Measurements from ENCODE around the gene DERL3. TPM values are rescaled to one million over a fixed set of nuclear protein-coding genes. Genes with fewer than 3 reads are reported as not detected.

Gene DERL3
- polyA plus RNA-seq, 2 donors: 0.58 to 1.1 TPM

DNA sequence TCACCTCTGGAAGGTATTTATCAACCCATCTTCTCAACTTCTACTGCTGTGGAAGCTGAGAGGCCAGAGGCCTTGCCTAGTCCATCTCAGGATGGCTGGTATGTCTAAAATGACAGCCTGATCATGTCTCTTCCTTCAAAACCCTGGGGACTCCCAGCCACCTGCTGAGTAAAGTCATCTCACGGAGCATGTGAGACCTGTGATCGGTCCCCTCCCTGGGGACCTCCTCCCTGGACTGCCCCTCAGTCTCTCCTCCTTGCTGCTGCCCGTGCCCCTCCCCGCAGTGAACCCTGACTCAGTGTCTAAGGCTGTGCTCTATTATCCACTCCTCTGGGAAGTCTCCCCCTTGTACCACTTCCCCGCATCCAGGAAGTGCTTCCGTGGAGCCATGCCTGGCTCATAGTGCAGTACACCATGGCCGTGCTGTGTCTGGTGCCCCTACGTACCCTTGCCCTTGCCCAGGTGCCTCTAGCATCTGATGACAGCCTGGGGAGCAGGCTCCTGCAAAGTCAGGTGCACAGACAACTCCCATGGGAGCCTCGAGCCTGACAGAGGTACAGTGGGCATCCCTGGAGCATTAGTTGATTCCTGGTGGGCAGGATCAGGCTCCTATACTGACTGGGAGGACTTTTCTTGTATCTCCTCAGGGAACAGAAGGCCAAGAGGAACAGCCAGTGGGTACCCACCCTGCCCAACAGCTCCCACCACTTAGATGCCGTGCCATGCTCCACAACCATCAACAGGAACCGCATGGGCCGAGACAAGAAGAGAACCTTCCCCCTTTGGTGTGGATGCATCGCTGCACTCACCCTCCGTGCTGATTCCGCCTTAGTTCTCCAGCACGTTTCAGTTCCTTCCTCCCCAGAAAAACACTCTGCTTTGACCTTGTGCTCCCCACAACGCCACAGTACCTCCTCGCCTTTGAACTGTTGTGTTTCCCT, 38.2 kb downstream of the DERL3 start:
- Histone ChIP-seq H3K9me3 (ENCODE audit: control insufficient read depth in 2 of 2, insufficient read depth in 1 of 2, low read depth in 1 of 2, low read length in 1 of 2) (no peaks in the 10 kb centered on the region), H3K27ac (ENCODE audit: low read depth in 2 of 2, low read length in 1 of 2) (no peak overlapping the region), H3K4me3 (ENCODE audit: low read depth in 1 of 2, low read length in 2 of 2) (no peak overlapping the region), H3K36me3 (ENCODE audit: control insufficient read depth in 2 of 2, insufficient read depth in 2 of 2, low read length in 1 of 2) (peaks cover 18 to 41% of the 10 kb centered on the region in 2 donors), H3K27me3 (ENCODE audit: control insufficient read depth in 1 of 2, insufficient read depth in 2 of 2, low read length in 2 of 2) (no peaks in the 10 kb centered on the region), H3K4me1 (ENCODE audit: control insufficient read depth in 2 of 2, insufficient read depth in 2 of 2, low read length in 1 of 2) (no peaks in the 10 kb centered on the region)
- WGBS, 2 donors: 93 to 97% methylated on average over 17 to 18 of the region's 18 CpGs

DNA sequence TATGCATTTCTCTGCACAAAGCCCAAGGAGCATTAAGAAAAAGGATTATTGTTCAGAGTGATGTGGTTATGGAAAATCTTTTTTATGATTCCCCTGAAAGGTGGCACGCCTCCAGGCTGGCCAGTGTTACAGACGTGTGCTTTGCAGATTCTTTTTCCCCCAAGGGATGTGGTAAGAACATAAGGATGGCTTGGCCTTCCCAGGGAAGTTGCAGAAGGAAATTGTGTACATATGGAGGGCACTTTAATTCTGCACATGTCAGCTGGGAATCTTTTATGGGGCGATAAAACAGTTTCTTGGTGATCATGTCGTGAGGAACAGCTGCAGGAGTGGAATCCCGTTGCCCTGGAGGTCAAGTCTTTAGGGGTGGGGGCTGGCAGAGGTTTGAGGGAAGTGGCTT, 42.3 kb downstream of the DERL3 start:
- H3K4me3 ChIP-seq (ENCODE audit: low read depth in 1 of 2, low read length in 2 of 2): no peak overlapping the region
- H3K36me3 ChIP-seq (ENCODE audit: control insufficient read depth in 2 of 2, insufficient read depth in 2 of 2, low read length in 1 of 2): peaks cover 14 to 34% of the 10 kb centered on the region in 2 donors
- WGBS, 2 donors: 71 to 80% methylated on average over 5 of the region's 5 CpGs

DNA sequence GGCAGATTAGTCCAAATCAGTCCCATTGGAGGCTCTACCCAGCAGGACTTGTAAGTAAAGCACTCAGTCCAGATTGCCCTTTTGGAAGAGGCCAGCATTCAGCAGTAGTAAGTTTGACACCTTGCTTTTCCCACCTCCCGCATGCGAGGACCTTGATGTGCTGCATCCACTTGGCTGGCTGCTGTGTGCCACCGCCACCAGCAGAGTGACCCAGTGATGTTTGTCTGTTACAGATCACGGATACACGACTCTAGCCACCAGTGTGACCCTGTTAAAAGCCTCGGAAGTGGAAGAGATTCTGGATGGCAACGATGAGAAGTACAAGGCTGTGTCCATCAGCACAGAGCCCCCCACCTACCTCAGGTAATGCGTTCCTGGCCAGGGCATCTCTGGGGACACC, 45.5 kb downstream of the DERL3 start:
- Histone ChIP-seq H3K27ac (ENCODE audit: low read depth in 2 of 2, low read length in 1 of 2) (no peak overlapping the region), H3K27me3 (ENCODE audit: control insufficient read depth in 1 of 2, insufficient read depth in 2 of 2, low read length in 2 of 2) (no peaks in the 10 kb centered on the region), H3K4me1 (ENCODE audit: control insufficient read depth in 2 of 2, insufficient read depth in 2 of 2, low read length in 1 of 2) (peaks cover 0 to 9% of the 10 kb centered on the region in 2 donors), H3K9me3 (ENCODE audit: control insufficient read depth in 2 of 2, insufficient read depth in 1 of 2, low read depth in 1 of 2, low read length in 1 of 2) (no peaks in the 10 kb centered on the region), H3K4me3 (ENCODE audit: low read depth in 1 of 2, low read length in 2 of 2) (no peak overlapping the region), H3K36me3 (ENCODE audit: control insufficient read depth in 2 of 2, insufficient read depth in 2 of 2, low read length in 1 of 2) (peaks cover 10 to 24% of the 10 kb centered on the region in 2 donors)
- 88 to 90% methylated on average over 8 of the region's 8 CpGs for WGBS, 2 donors

More for the DNA sequence above, 42.3 kb downstream of the DERL3 start:
- Histone ChIP-seq H3K4me1 (ENCODE audit: control insufficient read depth in 2 of 2, insufficient read depth in 2 of 2, low read length in 1 of 2) (peaks cover 0 to 7% of the 10 kb centered on the region in 2 donors), H3K9me3 (ENCODE audit: control insufficient read depth in 2 of 2, insufficient read depth in 1 of 2, low read depth in 1 of 2, low read length in 1 of 2) (no peaks in the 10 kb centered on the region), H3K27me3 (ENCODE audit: control insufficient read depth in 1 of 2, insufficient read depth in 2 of 2, low read length in 2 of 2) (no peaks in the 10 kb centered on the region), H3K27ac (ENCODE audit: low read depth in 2 of 2, low read length in 1 of 2) (no peak overlapping the region)

DNA sequence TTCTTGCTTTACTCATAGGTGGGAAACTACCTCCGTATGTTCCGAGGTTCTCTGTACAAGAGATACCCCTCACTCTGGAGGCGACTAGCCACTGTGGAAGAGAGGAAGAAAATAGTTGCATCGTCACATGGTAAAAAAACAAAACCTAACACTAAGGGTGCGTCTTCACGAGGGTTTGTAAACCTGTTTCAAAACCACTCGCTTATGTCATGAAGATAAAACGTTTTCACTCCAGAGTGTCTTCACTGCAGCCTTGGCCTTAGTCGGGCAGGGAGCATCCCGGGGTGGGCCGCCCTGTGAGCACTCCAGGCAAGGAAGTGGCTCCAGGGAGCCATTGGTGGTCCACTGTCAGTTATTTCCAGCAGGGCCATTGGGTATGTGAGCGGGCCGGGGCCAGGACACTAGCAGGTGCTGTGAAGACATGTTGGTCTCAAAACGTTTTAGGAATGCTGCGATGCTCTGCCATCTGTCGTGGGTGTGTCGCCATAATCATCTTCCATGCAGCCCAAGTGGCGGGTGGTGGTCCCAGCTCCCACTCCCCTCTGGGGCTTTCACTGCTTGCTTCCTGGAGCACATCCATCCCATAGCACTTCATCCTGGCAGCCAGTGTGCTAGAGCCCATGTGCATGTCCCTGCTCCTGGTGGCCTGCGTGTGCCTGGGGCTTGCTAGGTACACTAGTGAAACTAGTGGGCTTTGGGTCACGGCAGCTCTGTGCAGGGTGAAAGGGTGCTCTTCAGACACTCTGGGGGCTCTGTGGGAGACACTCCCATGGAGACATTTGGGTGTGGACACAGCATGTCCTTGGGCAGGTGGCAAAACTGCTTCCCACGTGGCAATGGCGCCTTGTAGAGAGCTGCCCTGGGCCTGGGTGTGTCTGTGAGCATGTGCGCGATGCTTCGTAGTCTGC, 46.8 kb downstream of the DERL3 start:
- Histone ChIP-seq H3K4me1 (ENCODE audit: control insufficient read depth in 2 of 2, insufficient read depth in 2 of 2, low read length in 1 of 2) (peaks cover 0 to 9% of the 10 kb centered on the region in 2 donors), H3K9me3 (ENCODE audit: control insufficient read depth in 2 of 2, insufficient read depth in 1 of 2, low read depth in 1 of 2, low read length in 1 of 2) (no peaks in the 10 kb centered on the region), H3K4me3 (ENCODE audit: low read depth in 1 of 2, low read length in 2 of 2) (no peak overlapping the region), H3K27me3 (ENCODE audit: control insufficient read depth in 1 of 2, insufficient read depth in 2 of 2, low read length in 2 of 2) (no peaks in the 10 kb centered on the region), H3K36me3 (ENCODE audit: control insufficient read depth in 2 of 2, insufficient read depth in 2 of 2, low read length in 1 of 2) (peaks cover 10 to 24% of the 10 kb centered on the region in 2 donors), H3K27ac (ENCODE audit: low read depth in 2 of 2, low read length in 1 of 2) (peak overlapping the region in 1 of 2 donors; percentile 10)
- 79 to 84% methylated on average over 25 of the region's 25 CpGs for WGBS, 2 donors

DNA sequence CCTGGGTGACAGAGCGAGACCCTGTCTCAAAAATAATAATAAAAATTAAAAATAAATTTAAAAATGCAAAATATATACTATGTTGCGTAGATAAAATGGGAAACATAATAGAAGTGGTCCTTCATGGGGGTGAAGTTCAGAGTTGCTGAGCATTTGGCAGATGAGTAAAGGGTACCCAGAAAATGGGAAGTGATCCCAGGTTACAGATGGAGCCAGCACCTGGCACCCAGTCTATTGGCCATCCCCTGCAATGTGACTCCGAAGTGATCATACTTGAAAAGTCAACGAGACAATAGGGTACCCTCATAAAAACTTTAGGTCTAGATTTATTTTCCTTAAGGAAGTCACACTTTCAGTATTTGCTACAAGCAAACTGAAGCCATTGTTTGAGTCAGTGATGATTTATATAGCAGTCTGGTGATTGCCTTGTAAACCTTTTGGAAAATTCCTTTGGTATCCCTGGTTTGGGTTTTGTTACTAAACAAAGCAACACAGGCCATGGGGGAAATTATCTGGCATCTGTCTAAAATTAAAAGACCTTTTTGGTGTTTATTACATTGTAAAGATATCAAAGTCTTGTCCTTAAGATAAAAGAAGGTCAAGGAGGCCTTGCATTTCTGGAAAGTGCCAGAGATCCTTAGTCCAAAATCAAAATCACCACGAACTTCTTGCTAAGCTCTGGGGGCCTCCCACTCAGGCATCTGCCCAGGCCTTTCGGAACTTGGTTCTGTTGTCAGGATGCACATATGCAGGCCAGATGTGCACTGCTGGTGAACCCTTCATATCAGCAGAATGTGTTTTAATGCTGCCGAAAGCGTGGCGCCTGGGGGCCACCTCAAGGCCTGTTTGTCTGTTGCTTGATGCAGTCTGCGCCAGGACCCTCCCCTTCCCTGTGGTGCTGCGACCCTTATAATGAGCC, 47.7 kb downstream of the DERL3 start:
- H3K36me3 ChIP-seq (ENCODE audit: control insufficient read depth in 2 of 2, insufficient read depth in 2 of 2, low read length in 1 of 2): peaks cover 5 to 24% of the 10 kb centered on the region in 2 donors
- no peaks in the 10 kb centered on the region for H3K9me3 ChIP-seq (ENCODE audit: control insufficient read depth in 2 of 2, insufficient read depth in 1 of 2, low read depth in 1 of 2, low read length in 1 of 2)
- H3K27me3 ChIP-seq (ENCODE audit: control insufficient read depth in 1 of 2, insufficient read depth in 2 of 2, low read length in 2 of 2): no peaks in the 10 kb centered on the region
- peaks cover 0 to 12% of the 10 kb centered on the region in 2 donors for H3K4me1 ChIP-seq (ENCODE audit: control insufficient read depth in 2 of 2, insufficient read depth in 2 of 2, low read length in 1 of 2)
- WGBS, 2 donors: 65 to 74% methylated on average over 11 of the region's 11 CpGs
- no peak overlapping the region for H3K4me3 ChIP-seq (ENCODE audit: low read depth in 1 of 2, low read length in 2 of 2)
- H3K27ac ChIP-seq (ENCODE audit: low read depth in 2 of 2, low read length in 1 of 2): no peak overlapping the region

DNA sequence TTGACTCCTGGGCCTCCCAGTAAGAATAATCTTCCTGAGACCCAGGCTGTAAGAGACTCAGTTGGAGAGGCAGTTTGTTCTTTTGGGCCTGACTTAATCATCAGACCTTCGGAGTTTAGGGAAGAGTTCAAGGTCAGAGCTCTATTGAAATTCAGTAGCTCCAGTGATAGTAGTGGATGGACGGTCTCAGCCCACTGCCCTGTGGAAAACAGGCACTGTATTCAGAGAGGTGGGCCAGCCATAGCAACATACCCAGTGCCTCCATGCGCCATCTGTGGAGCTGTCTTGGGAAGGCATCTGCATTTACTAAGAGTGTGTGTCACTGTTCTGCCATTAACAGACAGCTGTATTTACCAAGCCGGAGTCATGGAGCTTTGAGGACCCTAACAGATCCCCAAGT, 49.2 kb downstream of the DERL3 start:
- Histone ChIP-seq H3K27ac (ENCODE audit: low read depth in 2 of 2, low read length in 1 of 2) (no peak overlapping the region), H3K27me3 (ENCODE audit: control insufficient read depth in 1 of 2, insufficient read depth in 2 of 2, low read length in 2 of 2) (no peaks in the 10 kb centered on the region), H3K4me1 (ENCODE audit: control insufficient read depth in 2 of 2, insufficient read depth in 2 of 2, low read length in 1 of 2) (peaks cover 0 to 12% of the 10 kb centered on the region in 2 donors), H3K4me3 (ENCODE audit: low read depth in 1 of 2, low read length in 2 of 2) (no peak overlapping the region), H3K9me3 (ENCODE audit: control insufficient read depth in 2 of 2, insufficient read depth in 1 of 2, low read depth in 1 of 2, low read length in 1 of 2) (no peaks in the 10 kb centered on the region), H3K36me3 (ENCODE audit: control insufficient read depth in 2 of 2, insufficient read depth in 2 of 2, low read length in 1 of 2) (peaks cover 5 to 21% of the 10 kb centered on the region in 2 donors)
- 82 to 83% methylated on average over 4 of the region's 4 CpGs for WGBS, 2 donors

DNA sequence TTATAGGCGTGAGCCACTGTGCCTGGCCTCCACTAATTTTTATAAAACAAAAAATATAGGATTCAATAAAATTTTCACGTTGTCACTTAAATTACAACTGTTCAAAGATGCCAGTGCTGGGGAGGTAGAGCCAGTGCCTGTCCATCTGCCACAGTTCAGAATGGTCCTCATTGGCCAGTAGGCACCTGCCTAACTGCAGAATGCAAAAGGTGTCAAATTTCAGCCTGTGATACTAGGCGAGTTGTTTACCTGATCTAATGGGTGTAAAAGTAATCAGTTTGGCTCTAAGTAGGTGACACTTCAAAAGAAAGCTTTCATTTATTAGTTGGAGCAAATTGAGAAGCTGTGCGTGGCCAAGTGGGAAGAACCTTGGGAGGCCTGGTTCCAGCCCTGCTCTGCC, 49.7 kb downstream of the DERL3 start:
- Histone ChIP-seq H3K4me1 (ENCODE audit: control insufficient read depth in 2 of 2, insufficient read depth in 2 of 2, low read length in 1 of 2) (peaks cover 0 to 12% of the 10 kb centered on the region in 2 donors), H3K9me3 (ENCODE audit: control insufficient read depth in 2 of 2, insufficient read depth in 1 of 2, low read depth in 1 of 2, low read length in 1 of 2) (no peaks in the 10 kb centered on the region), H3K36me3 (ENCODE audit: control insufficient read depth in 2 of 2, insufficient read depth in 2 of 2, low read length in 1 of 2) (peaks cover 5 to 21% of the 10 kb centered on the region in 2 donors), H3K4me3 (ENCODE audit: low read depth in 1 of 2, low read length in 2 of 2) (no peak overlapping the region), H3K27me3 (ENCODE audit: control insufficient read depth in 1 of 2, insufficient read depth in 2 of 2, low read length in 2 of 2) (no peaks in the 10 kb centered on the region), H3K27ac (ENCODE audit: low read depth in 2 of 2, low read length in 1 of 2) (no peak overlapping the region)
- 61 to 65% methylated on average over 4 of the region's 4 CpGs for WGBS, 2 donors

DNA sequence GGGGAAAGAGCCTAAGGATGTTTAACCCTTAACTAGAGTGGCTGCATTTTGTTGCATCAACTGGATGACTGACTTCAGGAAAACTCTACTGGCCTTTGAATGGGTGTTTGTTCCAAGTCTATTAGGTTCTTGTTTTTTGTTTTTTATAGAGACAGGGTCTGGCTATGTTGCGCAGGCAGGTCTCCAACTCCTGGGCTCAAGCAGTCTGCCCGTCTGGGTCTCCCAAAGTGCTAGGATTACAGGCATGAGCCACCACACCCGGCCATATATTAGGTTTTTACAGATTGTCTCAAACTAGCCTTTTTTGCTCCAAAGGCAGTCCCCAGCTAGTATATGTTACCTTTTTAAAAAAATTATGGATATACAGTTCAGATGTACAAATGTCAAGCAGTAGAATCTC, 50.9 kb downstream of the DERL3 start:
- 48 to 57% methylated on average over 3 of the region's 3 CpGs for WGBS, 2 donors
- Histone ChIP-seq H3K4me3 (ENCODE audit: low read depth in 1 of 2, low read length in 2 of 2) (peak overlapping the region; percentile 66 to 91), H3K9me3 (ENCODE audit: control insufficient read depth in 2 of 2, insufficient read depth in 1 of 2, low read depth in 1 of 2, low read length in 1 of 2) (no peaks in the 10 kb centered on the region), H3K36me3 (ENCODE audit: control insufficient read depth in 2 of 2, insufficient read depth in 2 of 2, low read length in 1 of 2) (peaks cover 5 to 16% of the 10 kb centered on the region in 2 donors), H3K27ac (ENCODE audit: low read depth in 2 of 2, low read length in 1 of 2) (no peak overlapping the region), H3K4me1 (ENCODE audit: control insufficient read depth in 2 of 2, insufficient read depth in 2 of 2, low read length in 1 of 2) (peaks cover 0 to 12% of the 10 kb centered on the region in 2 donors), H3K27me3 (ENCODE audit: control insufficient read depth in 1 of 2, insufficient read depth in 2 of 2, low read length in 2 of 2) (no peaks in the 10 kb centered on the region)

DNA sequence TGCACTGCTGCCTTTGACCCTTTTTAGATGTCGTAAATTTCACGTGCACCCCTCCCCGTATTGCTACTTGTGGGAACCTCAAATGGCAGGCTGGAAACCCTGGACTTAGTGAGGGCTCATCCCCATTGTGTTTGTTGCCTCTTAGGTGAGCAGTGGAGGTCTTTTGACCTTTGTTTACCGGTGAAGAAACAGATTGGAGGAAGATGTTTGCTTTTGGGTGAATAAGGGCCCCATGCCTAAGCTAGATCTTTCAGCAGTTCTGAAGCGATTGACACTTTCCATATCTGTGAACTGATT, 51.3 kb downstream of the DERL3 start:
- Histone ChIP-seq H3K4me3 (ENCODE audit: low read depth in 1 of 2, low read length in 2 of 2) (peak overlapping the region; percentile 66 to 91), H3K4me1 (ENCODE audit: control insufficient read depth in 2 of 2, insufficient read depth in 2 of 2, low read length in 1 of 2) (peaks cover 0 to 12% of the 10 kb centered on the region in 2 donors), H3K27me3 (ENCODE audit: control insufficient read depth in 1 of 2, insufficient read depth in 2 of 2, low read length in 2 of 2) (no peaks in the 10 kb centered on the region), H3K9me3 (ENCODE audit: control insufficient read depth in 2 of 2, insufficient read depth in 1 of 2, low read depth in 1 of 2, low read length in 1 of 2) (no peaks in the 10 kb centered on the region), H3K36me3 (ENCODE audit: control insufficient read depth in 2 of 2, insufficient read depth in 2 of 2, low read length in 1 of 2) (peaks cover 5 to 13% of the 10 kb centered on the region in 2 donors), H3K27ac (ENCODE audit: low read depth in 2 of 2, low read length in 1 of 2) (peak overlapping the region; percentile 51 to 100)
- WGBS, 2 donors: 1 to 3% methylated on average over 5 of the region's 5 CpGs

Measured in esophagus (tissue), 2 donors.